ENCODE data around the gene CLDN7. TPM values are rescaled to one million over a fixed set of nuclear protein-coding genes. Genes with fewer than 3 reads are reported as not detected.

The CLDN7 gene
- total RNA-seq, 1 donor from 2014 or later = 248 TPM

DNA sequence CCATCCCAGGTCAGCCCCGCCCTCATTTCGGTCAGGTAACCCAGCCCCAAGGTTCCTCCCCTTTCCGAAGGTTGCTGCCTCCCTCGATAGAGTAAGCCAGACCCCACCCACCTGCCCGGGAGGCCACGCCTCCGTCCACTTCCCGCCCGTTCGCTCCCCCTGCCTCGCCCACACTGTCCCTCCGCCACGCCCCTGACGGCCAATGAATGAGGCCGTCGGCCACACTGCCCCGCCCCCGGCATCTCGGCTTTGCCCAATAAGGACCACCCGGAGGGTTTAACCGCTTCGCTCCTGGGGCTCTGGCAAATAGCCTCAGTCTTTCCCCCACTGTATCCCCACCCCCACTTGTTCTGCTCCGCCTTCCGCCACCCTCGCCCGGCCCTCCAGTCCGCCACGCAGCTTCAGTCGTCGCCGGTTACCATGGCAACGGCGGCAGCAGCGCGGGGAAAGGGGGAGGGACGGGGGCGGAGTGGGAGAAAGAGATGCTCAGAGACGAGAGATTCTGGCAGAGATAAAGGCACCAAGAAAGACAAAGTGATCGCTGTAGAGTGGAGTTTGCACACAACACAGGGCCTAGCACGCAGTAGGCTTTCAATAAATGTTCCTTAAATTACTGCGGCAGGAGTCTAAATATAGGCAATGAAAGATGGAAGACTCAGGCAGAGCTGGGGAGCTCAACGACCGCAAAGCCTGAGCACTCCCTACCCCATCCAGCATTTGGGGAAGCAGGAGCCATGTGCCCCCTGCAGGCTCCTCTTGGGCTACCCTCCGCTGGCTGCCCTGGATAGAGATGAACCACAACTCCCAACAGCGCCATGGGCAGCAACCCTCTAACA, 47.8 kb downstream of the CLDN7 start:
- H3K4me3 ChIP-seq (ENCODE audit: low read depth, low read length) = peak overlapping the region; percentile 39
- H3K27me3 ChIP-seq (ENCODE audit: control insufficient read depth, insufficient read depth, low read length) = no peaks in the 10 kb centered on the region
- TF ChIP-seq CTCF (IDR thresholded peaks at IDR 0.05; ENCODE audit: insufficient read depth, low read length, poor library complexity, severe bottlenecking) = peak; percentile 59
- DNase-seq (ENCODE audit: low read depth) = peak; percentile 81
- H3K36me3 ChIP-seq (ENCODE audit: control insufficient read depth, insufficient read depth, low read length) = no peaks in the 10 kb centered on the region

GRCh38 chr17:7213895-7214299, 48.4 kb downstream of the CLDN7 start:
- Histone ChIP-seq H3K27me3 (ENCODE audit: control insufficient read depth, insufficient read depth, low read length) (no peaks in the 10 kb centered on the region), H3K4me3 (ENCODE audit: low read depth, low read length) (peak overlapping the region; percentile 25), H3K36me3 (ENCODE audit: control insufficient read depth, insufficient read depth, low read length) (no peaks in the 10 kb centered on the region)
- DNase-seq (ENCODE audit: low read depth) = no peak
- peak; percentile 55 for TF ChIP-seq CTCF (IDR thresholded peaks at IDR 0.05; ENCODE audit: insufficient read depth, low read length, poor library complexity, severe bottlenecking)

- H3K4me3 ChIP-seq (ENCODE audit: low read depth, low read length) = peak overlapping the region; percentile 12
Measured at GRCh38 chr17:7211491-7212273, 50.6 kb downstream of the CLDN7 start.

More at GRCh38 chr17:7211491-7212273, 50.6 kb downstream of the CLDN7 start:
- Histone ChIP-seq H3K27me3 (ENCODE audit: control insufficient read depth, insufficient read depth, low read length) (no peaks in the 10 kb centered on the region), H3K36me3 (ENCODE audit: control insufficient read depth, insufficient read depth, low read length) (no peaks in the 10 kb centered on the region)
- no peak for TF ChIP-seq CTCF (IDR thresholded peaks at IDR 0.05; ENCODE audit: insufficient read depth, low read length, poor library complexity, severe bottlenecking)
- DNase-seq (ENCODE audit: low read depth) = no peak

Other genes with a start within 250 kb of the CLDN7 start
- gene RNASEK, start 249.9 kb downstream of the CLDN7 start, total RNA-seq = 375 and 389 TPM in 2 replicates
- 0.08 TPM in 1 of 2 replicates, not detected in the other for gene BCL6B, start 239.4 kb downstream of the CLDN7 start, total RNA-seq
- 3.4 and 6.0 TPM in 2 replicates for gene SLC16A13, start 226.5 kb downstream of the CLDN7 start, total RNA-seq
- not detected in 2 replicates for gene SLC16A11, start 218.4 kb downstream of the CLDN7 start, total RNA-seq
- not detected in 2 replicates for gene CLEC10A, start 182.2 kb downstream of the CLDN7 start, total RNA-seq
- gene ASGR2, start 147.7 kb downstream of the CLDN7 start, total RNA-seq = not detected in 2 replicates
- 6.9 and 9.0 TPM in 2 replicates for gene ASGR1, start 83.1 kb downstream of the CLDN7 start, total RNA-seq
- gene DLG4, start 42.6 kb downstream of the CLDN7 start, total RNA-seq = 6.1 and 12.9 TPM in 2 replicates
- gene ACADVL, start 42.5 kb downstream of the CLDN7 start, total RNA-seq = 219 and 344 TPM in 2 replicates
- gene DVL2, start 28.0 kb downstream of the CLDN7 start, total RNA-seq = 57.1 and 69.8 TPM in 2 replicates
- 41.3 and 53.3 TPM in 2 replicates for gene PHF23, start 23.0 kb downstream of the CLDN7 start, total RNA-seq
- gene GABARAP, start 20.0 kb downstream of the CLDN7 start, total RNA-seq = 277 and 595 TPM in 2 replicates
- gene CTDNEP1, start 10.7 kb downstream of the CLDN7 start, total RNA-seq = 96.0 and 97.1 TPM in 2 replicates
- 20.8 and 29.0 TPM in 2 replicates for gene ELP5, start 10.3 kb downstream of the CLDN7 start, total RNA-seq
- 0.38 and 1.1 TPM in 2 replicates for gene SLC2A4, start 19.2 kb upstream of the CLDN7 start, total RNA-seq
- gene YBX2, start 32.2 kb upstream of the CLDN7 start, total RNA-seq = 0.08 and 0.48 TPM in 2 replicates
- 460 and 490 TPM in 2 replicates for gene EIF5A, start 45.1 kb upstream of the CLDN7 start, total RNA-seq
- gene GPS2, start 52.9 kb upstream of the CLDN7 start, total RNA-seq = 73.5 and 76.0 TPM in 2 replicates
- 16.3 and 29.9 TPM in 2 replicates for gene NEURL4, start 66.9 kb upstream of the CLDN7 start, total RNA-seq
- 0.14 and 3.6 TPM in 2 replicates for gene ACAP1, start 74.1 kb upstream of the CLDN7 start, total RNA-seq
- gene KCTD11, start 89.7 kb upstream of the CLDN7 start, total RNA-seq = 14.9 and 15.5 TPM in 2 replicates
- not detected in 2 replicates for gene TMEM95, start 92.7 kb upstream of the CLDN7 start, total RNA-seq
- gene TNK1, start 118.6 kb upstream of the CLDN7 start, total RNA-seq = 4.0 and 13.3 TPM in 2 replicates
- gene PLSCR3, start 132.0 kb upstream of the CLDN7 start, total RNA-seq = 61.8 and 74.7 TPM in 2 replicates
- 66.9 and 77.1 TPM in 2 replicates for gene TMEM256, start 141.6 kb upstream of the CLDN7 start, total RNA-seq
- 8.3 and 8.4 TPM in 2 replicates for gene NLGN2, start 145.4 kb upstream of the CLDN7 start, total RNA-seq
- gene SPEM1, start 157.8 kb upstream of the CLDN7 start, total RNA-seq = not detected in 2 replicates
- gene SPEM2, start 163.1 kb upstream of the CLDN7 start, total RNA-seq = not detected in 2 replicates
- gene SPEM3, start 166.4 kb upstream of the CLDN7 start, total RNA-seq = not detected in 2 replicates
- gene TMEM102, start 173.0 kb upstream of the CLDN7 start, total RNA-seq = 31.7 and 34.9 TPM in 2 replicates
- gene FGF11, start 177.0 kb upstream of the CLDN7 start, total RNA-seq = 1.5 and 1.8 TPM in 2 replicates
- gene CHRNB1, start 182.6 kb upstream of the CLDN7 start, total RNA-seq = 19.0 and 21.6 TPM in 2 replicates
- 26.3 and 28.3 TPM in 2 replicates for gene ZBTB4, start 217.2 kb upstream of the CLDN7 start, total RNA-seq
- not detected in 2 replicates for gene SLC35G6, start 219.0 kb upstream of the CLDN7 start, total RNA-seq
- 56.9 and 57.8 TPM in 2 replicates for gene POLR2A, start 221.9 kb upstream of the CLDN7 start, total RNA-seq